KMS-11 (cell line): ENCODE measurements around the gene RNASE7.

ENCODE experiments used
- H2AFZ ChIP-seq: fragments of 200-600 bp; sonication (generic); 2 replicates; pipeline ENCODE4 v1.6.1; 2016; ENCODE audit warnings: antibody characterized with exemption, mixed run types, low read depth
- H3K27ac ChIP-seq: fragments of 200-600 bp; sonication (generic); 2 replicates; pipeline ENCODE4 v1.6.1; 2016; ENCODE audit warnings: mild to moderate bottlenecking, mixed run types
- H3K27me3 ChIP-seq: fragments of 200-600 bp; sonication (generic); 2 replicates; pipeline ENCODE4 v1.6.1; 2017; ENCODE audit warnings: mild to moderate bottlenecking, low read depth, mixed run types, moderate library complexity; ENCODE audit not compliant: insufficient read depth
- H3K36me3 ChIP-seq: fragments of 200-600 bp; sonication (generic); 2 replicates; pipeline ENCODE4 v1.6.1; 2017; ENCODE audit warnings: mild to moderate bottlenecking, mixed run types; ENCODE audit not compliant: insufficient read depth
- H3K4me1 ChIP-seq: fragments of 200-600 bp; sonication (generic); 2 replicates; pipeline ENCODE4 v1.6.1; 2016; ENCODE audit warnings: mild to moderate bottlenecking, low read depth, mixed run types; ENCODE audit not compliant: poor library complexity, severe bottlenecking
- H3K4me2 ChIP-seq: fragments of 200-600 bp; sonication (generic); 2 replicates; pipeline ENCODE4 v1.7.0; 2016; ENCODE audit warnings: mild to moderate bottlenecking, mixed run types
- H3K4me3 ChIP-seq: fragments of 200-600 bp; sonication (generic); IDR thresholded peaks from 2 replicates; pipeline ENCODE4 v1.6.1; 2017; ENCODE audit warnings: low read depth, low read length, mixed read lengths; ENCODE audit not compliant: insufficient read depth
- H3K79me2 ChIP-seq: fragments of 200-600 bp; sonication (generic); 2 replicates; pipeline ENCODE4 v1.6.1; 2016; ENCODE audit warnings: low read depth, mixed run types; ENCODE audit not compliant: insufficient read depth
- H3K9ac ChIP-seq: fragments of 200-600 bp; sonication (generic); 2 replicates; pipeline ENCODE4 v1.6.1; 2016; ENCODE audit warnings: mild to moderate bottlenecking, mixed run types
- H4K20me1 ChIP-seq: fragments of 200-600 bp; sonication (generic); 2 replicates; pipeline ENCODE4 v1.6.1; 2016; ENCODE audit warnings: mild to moderate bottlenecking, mixed run types; ENCODE audit not compliant: insufficient read depth
- CTCF ChIP-seq: fragments of 200-600 bp; sonication (generic); conservative IDR thresholded peaks from 2 replicates; pipeline ENCODE4 v1.6.1; 2017; ENCODE audit warnings: low read depth, mild to moderate bottlenecking, antibody characterized with exemption, low read length, moderate library complexity, mixed read lengths

RNASE7 gene

GRCh38 chr14:21075719-21076437 lies 33.7 kb downstream of the RNASE7 start:
- H3K79me2 ChIP-seq, result no peaks in the 10 kb centered on the region
- H3K27me3 ChIP-seq, result no peaks in the 10 kb centered on the region
- H3K27ac ChIP-seq, result no peak overlapping the region
- H2AFZ ChIP-seq, result no peak overlapping the region
- no peak overlapping the region for H3K4me2 ChIP-seq
- peaks cover 8% of the 10 kb centered on the region for H3K4me1 ChIP-seq
- no peak for TF ChIP-seq CTCF
- H4K20me1 ChIP-seq, result no peaks in the 10 kb centered on the region
- no peak overlapping the region for H3K9ac ChIP-seq
- H3K4me3 ChIP-seq, result no peak overlapping the region
- no peaks in the 10 kb centered on the region for H3K36me3 ChIP-seq

DNA sequence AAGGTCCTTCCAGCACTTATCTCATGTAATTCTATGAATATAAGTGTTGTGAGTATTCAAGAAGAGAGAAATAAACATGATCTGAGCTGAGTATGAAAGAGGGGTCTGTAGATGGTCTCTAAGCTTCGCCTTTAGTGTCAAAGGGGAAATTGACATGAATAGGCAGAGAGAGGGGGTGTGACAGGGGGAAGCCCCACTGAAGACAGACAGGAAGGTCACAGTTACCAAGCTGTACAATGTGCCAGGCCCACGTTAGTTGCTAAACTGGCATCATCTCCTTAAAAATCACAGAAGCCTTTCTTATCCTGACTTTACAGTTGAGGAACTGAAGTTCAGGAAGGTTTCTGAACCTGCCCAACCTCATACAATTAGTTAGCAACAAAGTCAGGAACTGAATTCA lies 35.5 kb downstream of the RNASE7 start:
- H3K4me2 ChIP-seq, result no peak overlapping the region
- TF ChIP-seq CTCF, result no peak
- H3K4me3 ChIP-seq, result no peak overlapping the region
- H3K36me3 ChIP-seq, result no peaks in the 10 kb centered on the region
- no peaks in the 10 kb centered on the region for H3K27me3 ChIP-seq
- no peak overlapping the region for H3K27ac ChIP-seq
- H3K9ac ChIP-seq, result no peak overlapping the region
- H3K79me2 ChIP-seq, result no peaks in the 10 kb centered on the region
- no peaks in the 10 kb centered on the region for H4K20me1 ChIP-seq
- no peaks in the 10 kb centered on the region for H3K4me1 ChIP-seq
- H2AFZ ChIP-seq, result no peak overlapping the region

DNA sequence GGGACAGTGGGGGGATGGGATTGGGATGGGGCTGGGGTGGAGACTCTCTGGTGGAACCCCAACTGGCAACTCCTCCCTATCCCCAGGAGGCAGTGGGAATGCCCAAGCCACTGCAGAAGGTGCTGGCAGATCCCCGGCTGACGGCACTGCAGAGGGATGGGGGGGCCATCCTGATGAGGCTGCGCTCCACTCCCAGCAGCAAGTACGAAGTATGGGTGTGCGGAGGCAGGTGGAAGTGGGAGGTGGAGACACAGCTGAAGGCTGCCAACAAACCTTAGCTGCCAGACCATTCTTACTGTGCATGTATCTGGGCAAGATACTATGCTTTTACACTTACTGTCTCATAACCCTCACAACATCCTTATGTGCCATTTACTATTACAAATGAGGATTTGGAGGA lies 36.1 kb downstream of the RNASE7 start:
- Histone ChIP-seq H3K4me3 (no peak overlapping the region), H3K36me3 (no peaks in the 10 kb centered on the region), H3K79me2 (no peaks in the 10 kb centered on the region), H3K4me2 (no peak overlapping the region), H2AFZ (no peak overlapping the region), H3K27ac (no peak overlapping the region), H3K27me3 (no peaks in the 10 kb centered on the region), H3K4me1 (no peaks in the 10 kb centered on the region), H4K20me1 (no peaks in the 10 kb centered on the region), H3K9ac (no peak overlapping the region)
- no peak for TF ChIP-seq CTCF

GRCh38 chr14:21078726-21079125 lies 36.6 kb downstream of the RNASE7 start:
- no peaks in the 10 kb centered on the region for H3K4me1 ChIP-seq
- H3K36me3 ChIP-seq, result no peaks in the 10 kb centered on the region
- no peak overlapping the region for H3K4me3 ChIP-seq
- no peak overlapping the region for H3K27ac ChIP-seq
- no peaks in the 10 kb centered on the region for H4K20me1 ChIP-seq
- no peak overlapping the region for H3K9ac ChIP-seq
- no peak overlapping the region for H3K4me2 ChIP-seq
- H3K79me2 ChIP-seq, result no peaks in the 10 kb centered on the region
- no peaks in the 10 kb centered on the region for H3K27me3 ChIP-seq
- H2AFZ ChIP-seq, result no peak overlapping the region
- TF ChIP-seq CTCF, result no peak
